Brain microvascular endothelial cell (primary cell): ENCODE data around the gene OLFM2.
A peak's percentile ranks its signal among the peaks of the same experiment; 100 is the strongest.

Experiments used
- DNase-seq: peaks from one replicate; pipeline ENCODE4 v3.0.0-alpha.2; 2020
- H3K27ac ChIP-seq: fragments of 250-450 bp; sonication (Bioruptor Pico); 2 replicates; pipeline ENCODE4 v1.5.1; 2020; ENCODE audit warnings: mild to moderate bottlenecking, moderate library complexity
- H3K27me3 ChIP-seq: fragments of 250-450 bp; sonication (Bioruptor Pico); replicated peaks from 2 replicates; pipeline ENCODE4 v1.5.1; 2020; ENCODE audit warnings: mild to moderate bottlenecking
- H3K36me3 ChIP-seq: fragments of 250-450 bp; sonication (Bioruptor Pico); replicated peaks from 2 replicates; pipeline ENCODE4 v1.5.1; 2020; ENCODE audit warnings: mild to moderate bottlenecking
- H3K4me3 ChIP-seq: 2 replicates; pipeline ENCODE4 v1.5.1; 2011; ENCODE audit warnings: low read depth, mild to moderate bottlenecking, control low read depth, low read length, moderate library complexity
- CTCF ChIP-seq: IDR thresholded peaks from 2 replicates; pipeline ENCODE4 v1.5.1; 2011; ENCODE audit warnings: low read depth, mild to moderate bottlenecking, moderate library complexity, low read length, control low read depth, inconsistent platforms; ENCODE audit errors: missing control alignments
- in situ Hi-C: cut with HindIII; loops from 2 replicates; pipeline ENCODE4 v1.10.0; 2017; ENCODE audit warnings: low sequenced_read_pairs, low pct_ligation_motif_present

The OLFM2 gene

GRCh38 chr19:9936326-9937000, at the start of gene OLFM2:
OLFM2 (minus strand) TSS chr19:9936515; CDS start chr19:9936366, 149 bp downstream.
- H3K4me3 ChIP-seq: peak within 1 kb of the TSS; percentile 15
- no peaks in the 10 kb centered on the region for H3K36me3 ChIP-seq
- in situ Hi-C loops: no loop called here
- H3K27me3 ChIP-seq: no peaks in the 10 kb centered on the region
- H3K27ac ChIP-seq: no peak within 1 kb of the TSS
- DNase-seq: no peak
- no peak for TF ChIP-seq CTCF

- no peak for DNase-seq
- Histone ChIP-seq H3K27ac (no peak overlapping the region), H3K36me3 (no peaks in the 10 kb centered on the region), H3K27me3 (no peaks in the 10 kb centered on the region), H3K4me3 (no peak overlapping the region)
- in situ Hi-C loops: no loop called here
- TF ChIP-seq CTCF: no peak
Observed at GRCh38 chr19:9981406-9982260, 45.3 kb upstream of the OLFM2 start.

GRCh38 chr19:9972103-9972502, 35.8 kb upstream of the OLFM2 start:
- in situ Hi-C loops: no loop called here
- no peaks in the 10 kb centered on the region for H3K36me3 ChIP-seq

GRCh38 chr19:9971166-9971897, 35.0 kb upstream of the OLFM2 start:
- H3K4me3 ChIP-seq: no peak overlapping the region
- DNase-seq: no peak
- H3K36me3 ChIP-seq: no peaks in the 10 kb centered on the region
- H3K27ac ChIP-seq: no peak overlapping the region
- H3K27me3 ChIP-seq: no peaks in the 10 kb centered on the region
- in situ Hi-C loops: no loop called here
- TF ChIP-seq CTCF: no peak

More at GRCh38 chr19:9972103-9972502, 35.8 kb upstream of the OLFM2 start:
- Histone ChIP-seq H3K4me3 (no peak overlapping the region), H3K27ac (no peak overlapping the region), H3K27me3 (no peaks in the 10 kb centered on the region)
- no peak for DNase-seq
- no peak for TF ChIP-seq CTCF

- H3K36me3 ChIP-seq: no peaks in the 10 kb centered on the region
- no peak for TF ChIP-seq CTCF
- no peak for DNase-seq
- no peak overlapping the region for H3K27ac ChIP-seq
- in situ Hi-C loops: no loop called here
- H3K4me3 ChIP-seq: no peak overlapping the region
- H3K27me3 ChIP-seq: no peaks in the 10 kb centered on the region
Observed at GRCh38 chr19:9970481-9970880, 34.2 kb upstream of the OLFM2 start.
